Prostate gland (tissue), 2 donors: ENCODE data around the gene RBBP8NL. TPM values are rescaled to one million over a fixed set of nuclear protein-coding genes. Genes with fewer than 3 reads are reported as not detected.

ENCODE experiments used
- DNase-seq: peaks from one replicate; pipeline ENCODE4 v3.0.0-alpha.2; 2019; ENCODE audit warnings: low spot score
- H3K27ac ChIP-seq, 2 donors: fragments of 200-600 bp; sonication (generic); 2 replicates each; pipeline ENCODE4 v1.5.1; 2017 to 2019
- H3K27me3 ChIP-seq: fragments of 200-600 bp; sonication (generic); replicated peaks from 2 replicates; pipeline ENCODE4 v1.5.1; 2019; ENCODE audit not compliant: insufficient read depth
- H3K36me3 ChIP-seq, 2 donors: fragments of 200-600 bp; sonication (generic); 1 replicate in 1 of 2; 2 replicates in 1 of 2; pipeline versions ENCODE4 v1.5.1 to v1.8.1; 2017 to 2019
- H3K4me1 ChIP-seq: fragments of 200-600 bp; sonication (generic); replicated peaks from 2 replicates; pipeline ENCODE4 v1.5.1; 2019
- H3K4me3 ChIP-seq, 2 donors: fragments of 200-600 bp; sonication (generic); 2 replicates each; pipeline ENCODE4 v1.5.1; 2017 to 2019
- H3K9me3 ChIP-seq: fragments of 200-600 bp; sonication (generic); 2 replicates; pipeline ENCODE4 v1.5.1; 2017
- POLR2A ChIP-seq: fragments of 450-650 bp; IDR thresholded peaks from one replicate; pipeline ENCODE4 v1.6.1; 2016; ENCODE audit warnings: antibody characterized with exemption, mild to moderate bottlenecking
- POLR2AphosphoS5 ChIP-seq: sonication (generic); formaldehyde crosslinking; IDR thresholded peaks from one replicate; pipeline ENCODE4 v1.6.1; 2017; ENCODE audit warnings: antibody characterized with exemption
- WGBS: methylation state at CpG from one replicate; pipeline ENCODE4 v1.1.5; 2018; 5-methylcytosine and 5-hydroxymethylcytosine counted together
- intact Hi-C: fragments of 100-400 bp; cut with DNase I; formaldehyde crosslinking; loops from one replicate; pipeline ENCODE4 v1.14.2; 2022
- total RNA-seq, 2 donors: library from RNA; depleted of rRNA; stranded (reverse); fragments of >200 nt; gene quantifications; one replicate each; pipeline ENCODE4 v1.1.0, GENCODE V29; 2016
- TF ChIP-seq, protein P1 (sequence below), 4 experiments: fragments of 200-600 bp in 2 of 4; fragments of 450-650 bp in 2 of 4; sonication (generic) in 2 of 4; IDR thresholded peaks; 1 replicate in 3 of 4; 2 replicates in 1 of 4; pipeline ENCODE4 v1.5.1; 2016 to 2019; ENCODE audit warnings: antibody characterized with exemption in 4 of 4, mild to moderate bottlenecking in 2 of 4, moderate library complexity in 2 of 4

RBBP8NL gene
- total RNA-seq, 2 donors from 2014 or later, result 4.9 to 10.9 TPM

DNA sequence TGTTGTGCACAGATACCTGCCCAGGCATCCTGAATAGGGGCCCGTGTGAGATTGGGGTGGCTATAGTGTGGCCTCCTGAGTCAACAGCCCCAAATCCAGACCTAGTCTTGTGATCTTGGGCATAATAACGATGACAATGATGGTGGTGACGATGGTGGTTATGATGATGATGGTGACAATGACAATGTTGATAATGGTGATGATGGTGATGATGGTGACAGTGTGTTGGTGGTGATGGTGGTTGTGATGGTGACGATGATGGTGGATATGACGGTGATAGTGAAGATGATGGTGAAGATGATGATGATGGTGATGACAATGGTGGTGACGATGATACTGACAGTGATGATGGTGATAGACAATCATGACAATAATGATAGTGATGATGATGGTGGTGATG is 45.5 kb downstream of the RBBP8NL start:
- no peaks in the 10 kb centered on the region for H3K36me3 ChIP-seq
- H3K4me3 ChIP-seq, result no peak overlapping the region
- no peaks in the 10 kb centered on the region for H3K9me3 ChIP-seq
- TF ChIP-seq POLR2A (no peak), POLR2AphosphoS5 (no peak)
- TF ChIP-seq, protein P1, sequence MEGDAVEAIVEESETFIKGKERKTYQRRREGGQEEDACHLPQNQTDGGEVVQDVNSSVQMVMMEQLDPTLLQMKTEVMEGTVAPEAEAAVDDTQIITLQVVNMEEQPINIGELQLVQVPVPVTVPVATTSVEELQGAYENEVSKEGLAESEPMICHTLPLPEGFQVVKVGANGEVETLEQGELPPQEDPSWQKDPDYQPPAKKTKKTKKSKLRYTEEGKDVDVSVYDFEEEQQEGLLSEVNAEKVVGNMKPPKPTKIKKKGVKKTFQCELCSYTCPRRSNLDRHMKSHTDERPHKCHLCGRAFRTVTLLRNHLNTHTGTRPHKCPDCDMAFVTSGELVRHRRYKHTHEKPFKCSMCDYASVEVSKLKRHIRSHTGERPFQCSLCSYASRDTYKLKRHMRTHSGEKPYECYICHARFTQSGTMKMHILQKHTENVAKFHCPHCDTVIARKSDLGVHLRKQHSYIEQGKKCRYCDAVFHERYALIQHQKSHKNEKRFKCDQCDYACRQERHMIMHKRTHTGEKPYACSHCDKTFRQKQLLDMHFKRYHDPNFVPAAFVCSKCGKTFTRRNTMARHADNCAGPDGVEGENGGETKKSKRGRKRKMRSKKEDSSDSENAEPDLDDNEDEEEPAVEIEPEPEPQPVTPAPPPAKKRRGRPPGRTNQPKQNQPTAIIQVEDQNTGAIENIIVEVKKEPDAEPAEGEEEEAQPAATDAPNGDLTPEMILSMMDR (IDR thresholded peaks at IDR 0.05), result no peak
- intact Hi-C loops, result loop anchor here (10.0 kb wide), 2 partner anchors 197 to 237 kb away; partner anchors contain the start of genes MTG2, PSMA7 and SS18L1
- H3K4me1 ChIP-seq, result peaks cover 8% of the 10 kb centered on the region
- no peaks in the 10 kb centered on the region for H3K27me3 ChIP-seq
- WGBS, result 86% methylated on average over 6 of the region's 6 CpGs
- peak overlapping the region; percentile 60 to 73 for H3K27ac ChIP-seq
- DNase-seq, result no peak

DNA sequence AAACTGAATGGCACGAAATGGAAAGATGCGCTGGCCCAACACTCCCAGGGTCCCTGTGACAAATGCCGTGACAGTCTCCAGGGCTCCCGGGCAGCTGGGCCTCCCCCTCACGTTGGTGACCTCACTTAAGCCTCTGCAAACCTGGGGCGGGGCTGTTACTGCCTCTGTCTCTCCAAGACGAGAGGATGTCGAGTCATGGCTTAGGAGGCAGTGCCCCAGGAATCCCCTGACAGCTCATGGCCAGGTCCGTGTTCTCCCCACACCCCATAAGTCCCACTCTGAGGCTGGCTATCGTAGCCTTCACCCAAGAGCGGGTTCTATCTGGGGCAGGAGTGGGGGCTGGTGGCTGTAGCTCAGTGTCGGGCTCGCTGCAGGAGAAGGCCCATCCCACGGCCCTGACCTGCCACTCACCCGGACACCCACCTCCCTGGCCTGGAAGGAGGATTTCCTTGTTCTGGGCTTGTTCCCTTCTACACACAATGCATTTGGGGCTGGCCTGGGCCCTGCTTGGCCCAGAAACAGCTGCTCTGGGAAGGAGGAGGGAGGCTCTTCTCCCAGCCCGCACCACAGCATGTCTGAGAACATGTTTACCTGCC is 46.0 kb downstream of the RBBP8NL start:
- peak; percentile 70 for DNase-seq
- Histone ChIP-seq H3K9me3 (no peaks in the 10 kb centered on the region), H3K36me3 (no peaks in the 10 kb centered on the region), H3K27me3 (no peaks in the 10 kb centered on the region), H3K4me1 (peaks cover 8% of the 10 kb centered on the region), H3K4me3 (no peak overlapping the region), H3K27ac (peak overlapping the region; percentile 60 to 73)
- 39% methylated on average over 14 of the region's 16 CpGs for WGBS
- TF ChIP-seq POLR2AphosphoS5, result peak; percentile 67
- TF ChIP-seq, protein P1 (IDR thresholded peaks at IDR 0.05), result no peak
- TF ChIP-seq POLR2A, result peak; percentile 46
- intact Hi-C loops, result loop anchor here (10.0 kb wide), 2 partner anchors 196 to 236 kb away; partner anchors contain the start of genes MTG2, PSMA7 and SS18L1

- DNase-seq, result peak; percentile 76
- H3K27me3 ChIP-seq, result no peaks in the 10 kb centered on the region
- peak overlapping the region; percentile 66 to 77 for H3K27ac ChIP-seq
- no peak overlapping the region for H3K4me3 ChIP-seq
- no peaks in the 10 kb centered on the region for H3K9me3 ChIP-seq
- peaks cover 21% of the 10 kb centered on the region for H3K4me1 ChIP-seq
- H3K36me3 ChIP-seq, result no peaks in the 10 kb centered on the region
- 55% methylated on average over 22 of the region's 22 CpGs for WGBS
- no peak for TF ChIP-seq POLR2A
- TF ChIP-seq POLR2AphosphoS5, result peak; percentile 70
- intact Hi-C loops, result no loop called here
Measured at GRCh38 chr20:62378215-62378614, 49.1 kb downstream of the RBBP8NL start.

DNA sequence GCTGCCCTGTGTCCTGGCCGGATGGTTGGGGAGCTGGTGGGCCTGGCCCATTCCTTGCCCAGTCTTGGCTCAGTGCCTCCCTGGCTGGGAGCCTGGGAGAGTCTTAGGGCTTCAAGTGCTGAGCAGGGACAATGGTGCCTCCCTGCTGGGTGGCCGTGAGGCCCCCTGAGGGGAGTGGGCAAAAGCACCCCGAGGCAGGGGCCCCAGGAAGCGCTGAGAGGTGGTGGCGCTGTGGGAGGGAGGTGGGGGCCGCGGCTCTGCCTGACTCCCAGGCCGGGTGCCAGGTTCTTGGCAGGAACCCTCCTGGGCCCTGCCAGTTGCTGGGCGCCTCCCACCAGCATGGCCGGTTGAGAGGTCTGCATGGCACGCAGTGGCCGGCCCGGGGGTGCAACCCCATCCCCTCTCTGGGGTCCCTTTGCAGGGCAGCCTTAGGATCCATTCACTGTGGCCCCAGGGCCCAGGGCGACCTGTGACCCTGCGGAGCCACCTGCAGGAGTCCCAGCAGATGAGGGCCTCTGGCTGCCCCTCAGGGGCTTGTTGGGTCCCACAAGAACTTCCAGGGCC is 49.6 kb downstream of the RBBP8NL start:
- Histone ChIP-seq H3K36me3 (no peaks in the 10 kb centered on the region), H3K4me1 (peaks cover 21% of the 10 kb centered on the region), H3K27me3 (no peaks in the 10 kb centered on the region), H3K4me3 (no peak overlapping the region), H3K27ac (peak overlapping the region; percentile 66 to 77), H3K9me3 (no peaks in the 10 kb centered on the region)
- no peak for DNase-seq
- WGBS, result 26% methylated on average over 15 of the region's 15 CpGs
- TF ChIP-seq POLR2AphosphoS5 (no peak), POLR2A (no peak)
- TF ChIP-seq, protein P1 (IDR thresholded peaks at IDR 0.05), result no peak
- intact Hi-C loops, result loop anchor here (2.0 kb wide), 2 partner anchors 25 to 75 kb away; partner anchors contain the start of gene ADRM1

- no peaks in the 10 kb centered on the region for H3K36me3 ChIP-seq
Measured at GRCh38 chr20:62377064-62377461, 50.3 kb downstream of the RBBP8NL start.

More at GRCh38 chr20:62377064-62377461, 50.3 kb downstream of the RBBP8NL start:
- H3K9me3 ChIP-seq, result no peaks in the 10 kb centered on the region
- H3K27ac ChIP-seq, result peak overlapping the region; percentile 66 to 77
- no peak for DNase-seq
- H3K27me3 ChIP-seq, result no peaks in the 10 kb centered on the region
- H3K4me1 ChIP-seq, result peaks cover 21% of the 10 kb centered on the region
- H3K4me3 ChIP-seq, result no peak overlapping the region
- intact Hi-C loops, result loop anchor here (2.0 kb wide), 2 partner anchors 24 to 74 kb away; partner anchors contain the start of gene ADRM1
- TF ChIP-seq POLR2AphosphoS5 (no peak), POLR2A (no peak)
- WGBS, result 62% methylated on average over 17 of the region's 17 CpGs
